ENCODE data around the gene ADAMTS18.

- TF ChIP-seq USF2 (IDR thresholded peaks at IDR 0.05), result no peak
- no peak for TF ChIP-seq CTCF (IDR thresholded peaks at IDR 0.05)
- no peak for TF ChIP-seq MYC (IDR thresholded peaks at IDR 0.05; ENCODE audit: borderline replicate concordance, low read length)
- TF ChIP-seq POLR2A (IDR thresholded peaks at IDR 0.05; ENCODE audit: low read length), result no peak
- no peak for TF ChIP-seq POLR2AphosphoS2 (conservative IDR thresholded peaks at IDR 0.05; ENCODE audit: low read length)
- TF ChIP-seq SMC3 (IDR thresholded peaks at IDR 0.05), result no peak
- no peak for TF ChIP-seq CEBPB (IDR thresholded peaks at IDR 0.05)
- no peak for TF ChIP-seq E2F6 (IDR thresholded peaks at IDR 0.05; ENCODE audit: borderline replicate concordance, low read depth)
- no peak for TF ChIP-seq SREBF2 (IDR thresholded peaks at IDR 0.05)
Observed at GRCh38 chr16:77469634-77470033, 34.8 kb upstream of the ADAMTS18 start.
